ENCODE measurements around the gene TSPOAP1.

Gene TSPOAP1

GRCh38 chr17:58332778-58333735, 4.5 kb upstream of the TSPOAP1 start:
- DNase-seq (ENCODE audit: low spot score) = peak; percentile 78
- Mint-ChIP-seq H3K27ac (peak overlapping the region; percentile 99), H3K4me3 (peak overlapping the region; percentile 99), H3K9me3 (no peaks in the 10 kb centered on the region), H3K4me1 (ENCODE audit: low read depth) (peaks cover 40% of the 10 kb centered on the region), H3K27me3 (ENCODE audit: low read depth) (peaks cover 9% of the 10 kb centered on the region), H3K36me3 (ENCODE audit: low read depth) (peaks cover 47% of the 10 kb centered on the region)

DNA sequence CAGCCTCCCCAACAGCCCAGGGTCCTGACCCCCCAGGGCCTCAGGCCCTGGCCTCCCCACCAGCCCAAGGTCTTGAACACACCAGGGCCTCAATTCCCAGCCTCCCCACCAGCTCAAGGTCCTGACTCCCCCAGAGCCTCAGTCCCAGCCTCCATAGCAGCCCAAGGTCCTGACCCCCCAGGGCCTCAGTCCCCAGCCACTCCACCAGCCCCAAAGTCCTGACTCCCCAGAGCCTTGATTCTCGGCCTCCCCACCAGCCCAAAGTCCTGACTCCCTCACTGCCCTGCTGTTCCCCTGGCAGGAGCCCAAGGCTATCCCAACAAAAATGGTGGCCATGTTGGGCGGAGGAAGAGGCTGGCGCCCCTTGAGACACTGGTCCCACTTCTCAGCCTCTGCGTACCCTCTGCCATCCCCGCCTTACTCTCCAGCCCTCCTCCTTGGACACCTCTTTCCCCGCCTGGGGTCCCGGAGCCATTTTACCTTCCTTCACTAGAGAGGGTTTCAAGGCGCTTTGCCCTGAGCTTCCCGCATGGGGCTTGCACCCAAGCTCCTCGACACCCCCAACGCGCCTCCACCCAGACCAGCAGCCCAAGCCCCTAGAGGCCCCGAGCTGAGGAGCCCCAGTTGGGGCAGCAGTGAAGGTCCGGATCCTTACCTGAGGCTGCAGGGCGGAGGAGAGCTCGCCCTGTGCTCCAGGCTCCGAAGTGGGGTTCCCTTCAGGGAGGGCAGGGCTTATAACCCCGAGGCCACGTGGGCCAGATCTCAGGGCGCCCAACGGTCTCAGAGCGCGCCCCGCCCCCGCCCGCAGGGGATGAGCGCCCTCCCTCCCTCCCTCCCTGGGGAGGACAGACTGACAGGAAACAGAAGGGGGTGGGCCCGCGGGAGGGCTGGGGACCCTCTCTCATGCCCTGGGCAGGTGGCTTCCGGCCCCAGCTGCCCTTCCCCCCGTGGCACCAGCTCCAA, 3.5 kb upstream of the TSPOAP1 start:
- peak overlapping the region; percentile 99 for H3K27ac Mint-ChIP-seq
- H3K36me3 Mint-ChIP-seq (ENCODE audit: low read depth) = peaks cover 44% of the 10 kb centered on the region
- peak overlapping the region; percentile 99 for H3K4me3 Mint-ChIP-seq
- peak; percentile 92 for DNase-seq (ENCODE audit: low spot score)
- no peaks in the 10 kb centered on the region for H3K9me3 Mint-ChIP-seq
- H3K27me3 Mint-ChIP-seq (ENCODE audit: low read depth) = peaks cover 9% of the 10 kb centered on the region
- H3K4me1 Mint-ChIP-seq (ENCODE audit: low read depth) = peaks cover 44% of the 10 kb centered on the region

DNA sequence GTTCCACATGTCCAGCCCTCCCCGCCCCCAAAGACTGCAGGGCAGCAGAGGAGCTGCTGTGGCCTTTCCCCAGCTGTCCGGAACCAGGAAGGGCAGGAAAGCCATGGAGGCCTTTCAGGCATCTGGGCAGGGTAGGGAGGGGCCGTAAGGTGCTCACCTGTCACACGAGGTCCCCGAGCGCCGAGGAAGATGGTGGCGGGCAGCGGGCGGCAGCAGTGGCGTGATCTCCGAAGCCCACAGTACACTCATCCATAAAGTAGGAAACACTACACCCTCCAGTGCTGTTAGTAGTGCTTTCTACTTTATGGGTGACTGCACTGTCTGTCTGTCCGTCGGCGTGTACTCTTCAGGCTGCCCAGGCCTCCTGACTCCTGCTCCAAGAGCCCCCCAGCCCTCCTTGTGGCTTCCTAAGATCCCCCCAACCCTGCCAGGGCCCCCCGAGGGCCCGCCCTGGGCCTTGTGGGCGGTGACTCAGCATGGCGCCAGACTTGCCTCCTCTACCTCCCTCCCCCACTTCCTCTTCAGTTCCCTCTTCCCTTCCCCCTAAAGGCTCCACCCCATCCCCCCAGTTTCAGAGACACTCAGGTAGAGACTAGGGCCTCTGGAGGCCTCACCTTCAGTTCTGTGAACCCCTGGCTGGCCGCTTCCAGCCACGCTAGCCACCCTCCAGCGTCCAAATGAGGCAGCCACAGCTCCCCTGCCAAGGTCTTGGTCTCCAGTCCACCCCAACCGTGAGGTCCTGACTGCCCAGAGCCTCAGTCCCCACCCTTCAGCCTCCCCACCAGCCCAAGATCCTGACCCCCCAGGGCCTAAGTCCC, 2.6 kb upstream of the TSPOAP1 start:
- no peaks in the 10 kb centered on the region for H3K9me3 Mint-ChIP-seq
- H3K4me3 Mint-ChIP-seq = peak overlapping the region; percentile 99
- H3K36me3 Mint-ChIP-seq (ENCODE audit: low read depth) = peaks cover 44% of the 10 kb centered on the region
- peaks cover 40% of the 10 kb centered on the region for H3K4me1 Mint-ChIP-seq (ENCODE audit: low read depth)
- H3K27me3 Mint-ChIP-seq (ENCODE audit: low read depth) = peaks cover 9% of the 10 kb centered on the region
- H3K27ac Mint-ChIP-seq = peak overlapping the region; percentile 99
- DNase-seq (ENCODE audit: low spot score) = peak; percentile 71

- Mint-ChIP-seq H3K4me1 (ENCODE audit: low read depth) (peaks cover 38% of the 10 kb centered on the region), H3K36me3 (ENCODE audit: low read depth) (peaks cover 48% of the 10 kb centered on the region)
Observed at GRCh38 chr17:58330538-58330996, 2.0 kb upstream of the TSPOAP1 start.

GRCh38 chr17:58329810-58330537, 1.4 kb upstream of the TSPOAP1 start:
- H3K9me3 Mint-ChIP-seq = no peaks in the 10 kb centered on the region
- peaks cover 52% of the 10 kb centered on the region for H3K36me3 Mint-ChIP-seq (ENCODE audit: low read depth)
- H3K4me3 Mint-ChIP-seq = peak overlapping the region; percentile 99
- peak; percentile 70 for DNase-seq (ENCODE audit: low spot score)
- H3K27me3 Mint-ChIP-seq (ENCODE audit: low read depth) = peaks cover 11% of the 10 kb centered on the region
- peak overlapping the region; percentile 99 for H3K27ac Mint-ChIP-seq
- H3K4me1 Mint-ChIP-seq (ENCODE audit: low read depth) = peaks cover 34% of the 10 kb centered on the region

More at GRCh38 chr17:58330538-58330996, 2.0 kb upstream of the TSPOAP1 start:
- no peak for DNase-seq (ENCODE audit: low spot score)
- H3K27me3 Mint-ChIP-seq (ENCODE audit: low read depth) = peaks cover 11% of the 10 kb centered on the region
- H3K9me3 Mint-ChIP-seq = no peaks in the 10 kb centered on the region
- H3K27ac Mint-ChIP-seq = peak overlapping the region; percentile 99
- H3K4me3 Mint-ChIP-seq = peak overlapping the region; percentile 99

- Mint-ChIP-seq H3K4me1 (ENCODE audit: low read depth) (peaks cover 34% of the 10 kb centered on the region), H3K4me3 (peak overlapping the region; percentile 99), H3K36me3 (ENCODE audit: low read depth) (peaks cover 51% of the 10 kb centered on the region), H3K9me3 (no peaks in the 10 kb centered on the region), H3K27me3 (ENCODE audit: low read depth) (peaks cover 11% of the 10 kb centered on the region), H3K27ac (peak overlapping the region; percentile 92)
- peak; percentile 90 for DNase-seq (ENCODE audit: low spot score)
Observed at GRCh38 chr17:58329035-58329809, 627 bp upstream of the TSPOAP1 start.

GRCh38 chr17:58327363-58328194, 1.0 kb downstream of the TSPOAP1 start:
- H3K4me3 Mint-ChIP-seq = peak overlapping the region; percentile 99
- no peak for DNase-seq (ENCODE audit: low spot score)
- no peaks in the 10 kb centered on the region for H3K9me3 Mint-ChIP-seq
- peak overlapping the region; percentile 92 for H3K27ac Mint-ChIP-seq
- H3K27me3 Mint-ChIP-seq (ENCODE audit: low read depth) = peaks cover 11% of the 10 kb centered on the region
- H3K36me3 Mint-ChIP-seq (ENCODE audit: low read depth) = peaks cover 51% of the 10 kb centered on the region
- peaks cover 34% of the 10 kb centered on the region for H3K4me1 Mint-ChIP-seq (ENCODE audit: low read depth)

GRCh38 chr17:58326609-58327362, 1.8 kb downstream of the TSPOAP1 start:
- Mint-ChIP-seq H3K27me3 (ENCODE audit: low read depth) (peaks cover 6% of the 10 kb centered on the region), H3K4me3 (peak overlapping the region; percentile 99), H3K27ac (peak overlapping the region; percentile 82), H3K4me1 (ENCODE audit: low read depth) (peaks cover 33% of the 10 kb centered on the region), H3K36me3 (ENCODE audit: low read depth) (peaks cover 50% of the 10 kb centered on the region), H3K9me3 (no peaks in the 10 kb centered on the region)
- DNase-seq (ENCODE audit: low spot score) = no peak

DNA sequence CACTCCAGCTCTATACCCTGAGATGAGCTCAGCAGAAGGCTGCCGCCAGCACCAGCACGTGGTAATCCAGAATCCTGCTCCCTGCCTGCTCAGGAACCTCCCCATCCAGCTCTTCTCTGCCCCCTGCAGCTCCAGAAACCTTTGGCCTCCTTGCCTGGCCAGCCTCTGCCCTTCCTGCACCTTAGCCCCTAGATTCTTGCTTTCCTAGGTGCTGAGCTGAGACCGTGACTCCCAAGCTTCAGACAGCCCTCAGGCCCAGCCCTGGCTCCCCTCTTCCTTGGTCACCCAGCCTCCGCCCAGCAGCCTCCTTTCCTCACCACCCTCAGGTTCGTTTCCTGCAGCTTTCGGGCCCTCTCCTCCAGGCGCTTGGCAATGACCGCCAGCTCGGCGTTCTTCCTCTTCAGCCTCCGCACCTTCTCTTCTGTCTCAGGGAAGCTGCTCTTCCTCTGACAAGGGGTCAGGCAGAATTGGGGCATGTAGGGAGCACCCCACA, 2.6 kb downstream of the TSPOAP1 start:
- DNase-seq (ENCODE audit: low spot score) = no peak
- Mint-ChIP-seq H3K36me3 (ENCODE audit: low read depth) (peaks cover 45% of the 10 kb centered on the region), H3K4me1 (ENCODE audit: low read depth) (peaks cover 33% of the 10 kb centered on the region), H3K4me3 (peak overlapping the region; percentile 25), H3K27me3 (ENCODE audit: low read depth) (peaks cover 2% of the 10 kb centered on the region), H3K9me3 (no peaks in the 10 kb centered on the region), H3K27ac (peak overlapping the region; percentile 37)

- H3K9me3 Mint-ChIP-seq = no peaks in the 10 kb centered on the region
- H3K27ac Mint-ChIP-seq = peak overlapping the region; percentile 62
- H3K4me1 Mint-ChIP-seq (ENCODE audit: low read depth) = peaks cover 30% of the 10 kb centered on the region
- no peak for DNase-seq (ENCODE audit: low spot score)
- no peak overlapping the region for H3K4me3 Mint-ChIP-seq
- peaks cover 38% of the 10 kb centered on the region for H3K36me3 Mint-ChIP-seq (ENCODE audit: low read depth)
- H3K27me3 Mint-ChIP-seq (ENCODE audit: low read depth) = peaks cover 2% of the 10 kb centered on the region
Observed at GRCh38 chr17:58325289-58325726, 3.3 kb downstream of the TSPOAP1 start.

Measured in T-helper 2 cell treated with Interferon-gamma antibody and Interleukin-4, amounts not matched to agents 5 μg/mL and 100 μg/mL, for 36 hours (primary cell).